Breast epithelium (tissue), 3 donors: ENCODE measurements around the gene RYK.

Source experiments
- POLR2A ChIP-seq: fragments of 450-650 bp; IDR thresholded peaks from one replicate; pipeline ENCODE4 v1.6.1; 2016; ENCODE audit warnings: antibody characterized with exemption, mild to moderate bottlenecking, moderate library complexity
- TF ChIP-seq, protein P1 (sequence below), 3 donors: fragments of 450-650 bp; IDR thresholded peaks; one replicate each; pipeline ENCODE4 v1.5.1; 2016 to 2017; ENCODE audit warnings: antibody characterized with exemption in 3 of 3, mild to moderate bottlenecking in 3 of 3, moderate library complexity in 3 of 3

DNA sequence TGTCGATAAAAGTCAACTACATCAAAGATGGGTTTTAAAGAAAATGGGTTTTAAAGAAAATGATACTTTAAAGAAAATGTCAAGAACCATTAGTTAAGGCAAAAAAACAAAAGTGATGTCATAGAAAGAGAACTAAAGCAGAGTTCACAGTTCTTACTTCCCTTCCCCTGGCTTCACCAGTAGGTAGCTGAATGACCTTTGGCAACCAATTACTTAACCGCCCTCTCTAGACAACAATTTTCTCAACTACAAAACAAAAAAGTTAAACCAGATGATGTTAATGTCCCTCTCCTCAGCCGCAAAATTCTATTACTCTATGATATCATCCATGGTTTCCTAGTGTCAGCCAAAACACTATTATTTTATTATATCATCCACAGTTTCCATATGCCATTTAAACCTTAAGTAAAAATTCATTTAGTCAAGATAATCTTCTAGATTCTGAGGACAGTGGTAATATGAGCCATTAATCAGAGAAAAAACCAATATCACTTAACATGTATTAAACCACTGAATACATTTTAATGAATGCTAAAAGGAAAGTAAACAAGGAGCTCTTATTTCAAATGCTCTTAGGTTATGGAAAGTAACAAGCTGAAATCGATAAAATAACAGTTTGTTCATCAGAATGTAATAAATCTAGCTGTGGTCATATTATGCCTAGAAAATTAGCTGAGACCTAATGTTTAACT is 13.1 kb downstream of the RYK start:
- TF ChIP-seq POLR2A, result no peak
- TF ChIP-seq, protein P1, sequence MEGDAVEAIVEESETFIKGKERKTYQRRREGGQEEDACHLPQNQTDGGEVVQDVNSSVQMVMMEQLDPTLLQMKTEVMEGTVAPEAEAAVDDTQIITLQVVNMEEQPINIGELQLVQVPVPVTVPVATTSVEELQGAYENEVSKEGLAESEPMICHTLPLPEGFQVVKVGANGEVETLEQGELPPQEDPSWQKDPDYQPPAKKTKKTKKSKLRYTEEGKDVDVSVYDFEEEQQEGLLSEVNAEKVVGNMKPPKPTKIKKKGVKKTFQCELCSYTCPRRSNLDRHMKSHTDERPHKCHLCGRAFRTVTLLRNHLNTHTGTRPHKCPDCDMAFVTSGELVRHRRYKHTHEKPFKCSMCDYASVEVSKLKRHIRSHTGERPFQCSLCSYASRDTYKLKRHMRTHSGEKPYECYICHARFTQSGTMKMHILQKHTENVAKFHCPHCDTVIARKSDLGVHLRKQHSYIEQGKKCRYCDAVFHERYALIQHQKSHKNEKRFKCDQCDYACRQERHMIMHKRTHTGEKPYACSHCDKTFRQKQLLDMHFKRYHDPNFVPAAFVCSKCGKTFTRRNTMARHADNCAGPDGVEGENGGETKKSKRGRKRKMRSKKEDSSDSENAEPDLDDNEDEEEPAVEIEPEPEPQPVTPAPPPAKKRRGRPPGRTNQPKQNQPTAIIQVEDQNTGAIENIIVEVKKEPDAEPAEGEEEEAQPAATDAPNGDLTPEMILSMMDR (IDR thresholded peaks at IDR 0.05), result no peak
